Astrocyte (in vitro differentiated cells and primary cell): Measurements from ENCODE around the gene GPR75. TPM values are rescaled to one million over a fixed set of nuclear protein-coding genes. Genes with fewer than 3 reads are reported as not detected.

Experiments used
- DNase-seq: peaks from one replicate; pipeline ENCODE4 v3.0.0-alpha.2; 2010; ENCODE audit warnings: low read depth
- FAIRE-seq: peaks from 2 replicates; lab custom pipeline; 2011; peaks lifted over from hg19 to GRCh38; lab: Jason Lieb, UNC
- H2AFZ ChIP-seq: 2 replicates; pipeline ENCODE4 v1.6.0; 2012; ENCODE audit warnings: low read depth, low read length, inconsistent platforms
- H3K27ac ChIP-seq: 2 replicates; pipeline ENCODE4 v1.5.1; 2011; ENCODE audit warnings: low read depth, low read length, inconsistent platforms
- H3K27me3 ChIP-seq: 2 replicates; pipeline ENCODE4 v1.6.0; 2011; ENCODE audit warnings: low read length, inconsistent platforms; ENCODE audit not compliant: insufficient read depth
- H3K36me3 ChIP-seq: 2 replicates; pipeline ENCODE4 v1.5.1; 2011; ENCODE audit warnings: low read length, inconsistent platforms; ENCODE audit not compliant: insufficient read depth
- H3K4me1 ChIP-seq: 2 replicates; pipeline ENCODE4 v1.5.1; 2011; ENCODE audit warnings: low read length, inconsistent platforms; ENCODE audit not compliant: insufficient read depth
- H3K4me2 ChIP-seq: 2 replicates; pipeline ENCODE4 v1.6.0; 2012; ENCODE audit warnings: low read length, inconsistent platforms
- H3K4me3 ChIP-seq: 2 replicates; pipeline ENCODE4 v1.5.1; 2011; ENCODE audit warnings: low read depth, mild to moderate bottlenecking, low read length, inconsistent platforms; ENCODE audit not compliant: insufficient read depth
- H3K79me2 ChIP-seq: 2 replicates; pipeline ENCODE4 v1.6.0; 2012; ENCODE audit warnings: mild to moderate bottlenecking, low read length, inconsistent platforms; ENCODE audit not compliant: insufficient read depth
- H3K9ac ChIP-seq: 2 replicates; pipeline ENCODE4 v1.6.0; 2012; ENCODE audit warnings: mild to moderate bottlenecking, low read length, inconsistent platforms
- H3K9me3 ChIP-seq: 2 replicates; pipeline ENCODE4 v1.5.1; 2012; ENCODE audit warnings: low read depth, mild to moderate bottlenecking, low read length, inconsistent platforms; ENCODE audit not compliant: insufficient read depth
- H4K20me1 ChIP-seq: 2 replicates; pipeline ENCODE4 v1.6.0; 2012; ENCODE audit warnings: low read length, inconsistent platforms; ENCODE audit not compliant: insufficient read depth
- H3K27ac Mint-ChIP-seq: one replicate; pipeline ENCODE4 v1.8.0; 2021; ENCODE audit warnings: mild to moderate bottlenecking, mixed read lengths; ENCODE audit not compliant: unreplicated experiment
- H3K27me3 Mint-ChIP-seq: one replicate; pipeline ENCODE4 v1.8.0; 2021; ENCODE audit warnings: low read depth, mixed read lengths; ENCODE audit not compliant: unreplicated experiment
- H3K36me3 Mint-ChIP-seq: one replicate; pipeline ENCODE4 v1.8.0; 2021; ENCODE audit warnings: low read depth, mixed read lengths; ENCODE audit not compliant: unreplicated experiment
- H3K4me1 Mint-ChIP-seq: one replicate; pipeline ENCODE4 v1.8.0; 2021; ENCODE audit warnings: low read depth, mixed read lengths; ENCODE audit not compliant: unreplicated experiment
- H3K4me3 Mint-ChIP-seq: one replicate; pipeline ENCODE4 v1.8.0; 2021; ENCODE audit warnings: mild to moderate bottlenecking, moderate library complexity, mixed read lengths; ENCODE audit not compliant: unreplicated experiment
- H3K9me3 Mint-ChIP-seq: one replicate; pipeline ENCODE4 v1.8.0; 2021; ENCODE audit warnings: mild to moderate bottlenecking, mixed read lengths; ENCODE audit not compliant: unreplicated experiment
- EZH2 ChIP-seq: IDR thresholded peaks from 2 replicates; pipeline ENCODE4 v1.6.1; 2012; ENCODE audit warnings: mild to moderate bottlenecking, low read length, inconsistent platforms; ENCODE audit not compliant: insufficient read depth
- total RNA-seq: library from RNA; stranded (reverse); gene quantifications from 2 replicates; pipeline ENCODE4 v1.2.1, GENCODE V29; 2021
- TF ChIP-seq, protein P1 (sequence below): IDR thresholded peaks from 2 replicates; pipeline ENCODE4 v1.5.1; 2011; ENCODE audit warnings: low read depth, mild to moderate bottlenecking, inconsistent platforms, low read length, moderate library complexity; ENCODE audit not compliant: insufficient read depth

GPR75 gene
- total RNA-seq, 1 donor from 2014 or later: 5.0 TPM

DNA sequence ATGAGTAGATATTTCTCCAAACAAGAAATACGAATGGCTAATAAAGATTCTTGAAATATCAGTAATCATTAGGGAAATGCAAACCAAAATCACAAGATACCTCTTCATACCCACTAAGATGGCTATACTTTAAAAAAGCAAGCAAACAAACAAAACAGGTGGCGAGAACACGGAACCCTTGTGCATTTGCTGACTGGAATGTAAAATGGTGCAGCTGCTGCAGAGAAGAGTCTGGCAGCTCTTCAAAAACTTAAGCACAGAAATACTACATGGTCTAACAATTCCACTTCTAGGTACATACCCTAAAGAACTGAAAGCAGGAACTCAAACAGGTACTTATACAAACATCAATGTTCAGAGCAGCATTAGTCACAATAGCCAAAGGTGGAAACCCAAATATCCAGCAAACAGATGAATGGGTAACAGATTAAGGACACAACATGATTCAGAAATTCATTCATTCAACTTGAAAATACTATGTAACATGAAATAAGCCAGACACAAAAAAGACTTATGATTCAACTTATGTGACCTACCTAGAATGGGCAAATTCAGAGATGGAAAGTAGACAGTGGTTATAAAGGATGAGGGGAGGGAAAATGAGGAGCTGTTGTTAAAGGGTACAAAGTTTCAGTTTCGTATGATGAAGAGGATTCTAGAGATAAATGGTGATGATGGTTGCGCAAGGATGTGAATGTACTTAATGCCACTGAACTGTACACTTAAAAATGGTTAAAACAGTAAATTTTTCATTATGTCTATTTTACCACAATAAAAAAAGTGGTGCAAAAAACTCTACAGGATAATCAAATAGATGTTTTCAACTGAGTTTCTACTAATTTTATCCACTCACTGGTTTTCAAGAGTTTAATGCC, 26.9 kb upstream of the GPR75 start:
- no peak overlapping the region for H2AFZ ChIP-seq
- H3K4me3 ChIP-seq: no peak overlapping the region
- peaks cover 6% of the 10 kb centered on the region for H4K20me1 ChIP-seq
- no peak overlapping the region for H3K27ac ChIP-seq
- H3K79me2 ChIP-seq: no peaks in the 10 kb centered on the region
- H3K36me3 ChIP-seq: peaks cover 73% of the 10 kb centered on the region
- DNase-seq (no peak), FAIRE-seq (no peak)
- H3K4me1 Mint-ChIP-seq: no peaks in the 10 kb centered on the region
- H3K27me3 Mint-ChIP-seq: no peaks in the 10 kb centered on the region
- H3K9ac ChIP-seq: no peak overlapping the region
- TF ChIP-seq, protein P1, sequence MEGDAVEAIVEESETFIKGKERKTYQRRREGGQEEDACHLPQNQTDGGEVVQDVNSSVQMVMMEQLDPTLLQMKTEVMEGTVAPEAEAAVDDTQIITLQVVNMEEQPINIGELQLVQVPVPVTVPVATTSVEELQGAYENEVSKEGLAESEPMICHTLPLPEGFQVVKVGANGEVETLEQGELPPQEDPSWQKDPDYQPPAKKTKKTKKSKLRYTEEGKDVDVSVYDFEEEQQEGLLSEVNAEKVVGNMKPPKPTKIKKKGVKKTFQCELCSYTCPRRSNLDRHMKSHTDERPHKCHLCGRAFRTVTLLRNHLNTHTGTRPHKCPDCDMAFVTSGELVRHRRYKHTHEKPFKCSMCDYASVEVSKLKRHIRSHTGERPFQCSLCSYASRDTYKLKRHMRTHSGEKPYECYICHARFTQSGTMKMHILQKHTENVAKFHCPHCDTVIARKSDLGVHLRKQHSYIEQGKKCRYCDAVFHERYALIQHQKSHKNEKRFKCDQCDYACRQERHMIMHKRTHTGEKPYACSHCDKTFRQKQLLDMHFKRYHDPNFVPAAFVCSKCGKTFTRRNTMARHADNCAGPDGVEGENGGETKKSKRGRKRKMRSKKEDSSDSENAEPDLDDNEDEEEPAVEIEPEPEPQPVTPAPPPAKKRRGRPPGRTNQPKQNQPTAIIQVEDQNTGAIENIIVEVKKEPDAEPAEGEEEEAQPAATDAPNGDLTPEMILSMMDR: no peak
- TF ChIP-seq EZH2: no peak
- H3K36me3 Mint-ChIP-seq: peaks cover 33% of the 10 kb centered on the region
- no peaks in the 10 kb centered on the region for H3K9me3 Mint-ChIP-seq
- H3K4me2 ChIP-seq: no peak overlapping the region
- H3K4me1 ChIP-seq: no peaks in the 10 kb centered on the region
- no peaks in the 10 kb centered on the region for H3K27me3 ChIP-seq
- H3K9me3 ChIP-seq: no peaks in the 10 kb centered on the region
- no peak overlapping the region for H3K27ac Mint-ChIP-seq
- no peak overlapping the region for H3K4me3 Mint-ChIP-seq

DNA sequence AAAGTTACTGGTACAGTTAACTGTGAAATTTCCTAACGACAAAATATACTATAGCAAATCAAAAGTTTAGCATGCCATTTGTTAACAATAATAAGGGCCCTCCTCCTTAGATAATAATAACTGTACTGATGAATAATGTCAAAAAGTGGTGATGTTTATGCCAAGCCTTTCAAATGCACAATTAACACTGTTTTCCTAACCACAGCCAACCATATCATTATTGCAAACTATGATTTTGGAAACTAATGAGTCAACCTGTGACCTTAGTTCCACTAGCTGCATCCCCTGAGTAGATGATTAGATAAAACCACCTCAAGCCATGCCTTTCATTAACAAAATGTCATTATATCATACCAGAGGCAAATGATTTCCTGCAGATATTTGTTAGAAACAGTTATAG, 25.1 kb upstream of the GPR75 start:
- Histone ChIP-seq H3K4me2 (no peak overlapping the region), H4K20me1 (peaks cover 14% of the 10 kb centered on the region), H2AFZ (no peak overlapping the region), H3K4me1 (peaks cover 9% of the 10 kb centered on the region), H3K9me3 (no peaks in the 10 kb centered on the region), H3K4me3 (no peak overlapping the region), H3K79me2 (peaks cover 8% of the 10 kb centered on the region), H3K27ac (no peak overlapping the region), H3K9ac (no peak overlapping the region), H3K36me3 (peaks cover 69% of the 10 kb centered on the region), H3K27me3 (no peaks in the 10 kb centered on the region)
- H3K27me3 Mint-ChIP-seq: no peaks in the 10 kb centered on the region
- H3K4me3 Mint-ChIP-seq: no peak overlapping the region
- H3K4me1 Mint-ChIP-seq: peaks cover 5% of the 10 kb centered on the region
- DNase-seq (no peak), FAIRE-seq (no peak)
- peaks cover 30% of the 10 kb centered on the region for H3K36me3 Mint-ChIP-seq
- no peak for TF ChIP-seq EZH2
- TF ChIP-seq, protein P1: no peak
- no peaks in the 10 kb centered on the region for H3K9me3 Mint-ChIP-seq
- no peak overlapping the region for H3K27ac Mint-ChIP-seq

DNA sequence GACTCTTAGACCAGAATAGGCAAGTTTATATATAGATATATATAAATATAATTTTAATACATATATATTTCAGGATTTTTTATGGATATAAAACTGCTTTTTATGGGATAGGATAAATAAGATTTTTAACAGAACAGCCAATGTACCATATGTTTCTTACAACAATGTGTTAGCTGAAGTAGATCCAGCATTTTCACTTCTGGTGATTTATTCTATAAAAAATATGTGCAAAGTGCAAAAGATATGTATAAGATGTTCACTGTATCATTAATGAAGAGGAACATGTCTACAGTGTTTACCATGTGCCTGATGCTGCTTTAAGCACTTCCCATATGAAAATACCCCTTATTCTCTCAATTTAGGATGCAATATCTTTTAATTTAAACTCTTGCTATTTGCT, 22.2 kb upstream of the GPR75 start:
- Histone ChIP-seq H3K4me1 (peaks cover 12% of the 10 kb centered on the region), H4K20me1 (peaks cover 17% of the 10 kb centered on the region), H3K4me3 (no peak overlapping the region), H3K9me3 (no peaks in the 10 kb centered on the region), H3K4me2 (no peak overlapping the region), H3K27me3 (no peaks in the 10 kb centered on the region), H3K9ac (no peak overlapping the region), H3K36me3 (peaks cover 55% of the 10 kb centered on the region), H2AFZ (no peak overlapping the region), H3K79me2 (peaks cover 9% of the 10 kb centered on the region), H3K27ac (no peak overlapping the region)
- TF ChIP-seq, protein P1: no peak
- TF ChIP-seq EZH2: no peak
- no peaks in the 10 kb centered on the region for H3K27me3 Mint-ChIP-seq
- H3K4me1 Mint-ChIP-seq: peaks cover 5% of the 10 kb centered on the region
- H3K36me3 Mint-ChIP-seq: peaks cover 25% of the 10 kb centered on the region
- no peak overlapping the region for H3K4me3 Mint-ChIP-seq
- no peaks in the 10 kb centered on the region for H3K9me3 Mint-ChIP-seq
- no peak for FAIRE-seq
- H3K27ac Mint-ChIP-seq: no peak overlapping the region
- DNase-seq: no peak
